ENCODE data around the gene FUT8.

FUT8 gene

DNA sequence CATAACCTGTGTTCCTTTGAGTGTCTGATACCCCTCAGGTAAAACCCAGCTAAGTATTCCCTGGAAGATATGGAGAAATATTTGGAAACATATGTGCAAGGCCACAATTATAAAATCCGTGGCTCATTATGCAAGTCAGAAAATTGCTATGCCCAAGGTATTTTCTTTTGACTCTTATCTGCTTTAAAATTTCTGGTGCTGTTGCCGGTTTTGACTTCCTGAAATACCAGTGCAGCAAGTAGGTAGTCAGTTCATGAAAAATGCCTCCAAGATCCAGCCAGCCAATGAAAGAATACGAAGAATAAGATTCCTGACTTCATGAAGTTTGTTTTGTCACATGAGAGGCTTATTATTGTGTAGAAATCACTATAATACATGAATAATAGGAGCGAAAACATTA is 20.2 kb upstream of the FUT8 start:
- no peaks in the 10 kb centered on the region for H3K4me1 ChIP-seq (ENCODE audit: control insufficient read depth, insufficient read depth, low read length)
- H3K9me3 ChIP-seq (replicated peaks; ENCODE audit: low read length), result no peaks in the 10 kb centered on the region
- H3K4me2 ChIP-seq (ENCODE audit: low read length), result no peak overlapping the region
- H3K27me3 ChIP-seq (ENCODE audit: control insufficient read depth, insufficient read depth, low read length), result no peaks in the 10 kb centered on the region
- H3K9ac ChIP-seq (ENCODE audit: low read depth, low read length), result no peak overlapping the region
- no peaks in the 10 kb centered on the region for H3K36me3 ChIP-seq (ENCODE audit: insufficient read depth, low read length)
- H3K4me3 ChIP-seq (ENCODE audit: low read length), result no peak overlapping the region

- Histone ChIP-seq H3K4me3 (ENCODE audit: low read length) (no peak overlapping the region), H3K9me3 (replicated peaks; ENCODE audit: low read length) (no peaks in the 10 kb centered on the region), H3K4me2 (ENCODE audit: low read length) (no peak overlapping the region), H3K9ac (ENCODE audit: low read depth, low read length) (no peak overlapping the region), H3K4me1 (ENCODE audit: control insufficient read depth, insufficient read depth, low read length) (no peaks in the 10 kb centered on the region), H3K27me3 (ENCODE audit: control insufficient read depth, insufficient read depth, low read length) (no peaks in the 10 kb centered on the region), H3K36me3 (ENCODE audit: insufficient read depth, low read length) (no peaks in the 10 kb centered on the region)
Measured at GRCh38 chr14:65396082-65396910, 16.2 kb upstream of the FUT8 start.

- H3K9me3 ChIP-seq (replicated peaks; ENCODE audit: low read length), result no peaks in the 10 kb centered on the region
- H3K4me3 ChIP-seq (ENCODE audit: low read length), result no peak overlapping the region
- no peaks in the 10 kb centered on the region for H3K4me1 ChIP-seq (ENCODE audit: control insufficient read depth, insufficient read depth, low read length)
- no peak overlapping the region for H3K4me2 ChIP-seq (ENCODE audit: low read length)
- no peaks in the 10 kb centered on the region for H3K27me3 ChIP-seq (ENCODE audit: control insufficient read depth, insufficient read depth, low read length)
- H3K9ac ChIP-seq (ENCODE audit: low read depth, low read length), result no peak overlapping the region
- H3K36me3 ChIP-seq (ENCODE audit: insufficient read depth, low read length), result no peaks in the 10 kb centered on the region
Measured at GRCh38 chr14:65403231-65403630, 9.3 kb upstream of the FUT8 start.

DNA sequence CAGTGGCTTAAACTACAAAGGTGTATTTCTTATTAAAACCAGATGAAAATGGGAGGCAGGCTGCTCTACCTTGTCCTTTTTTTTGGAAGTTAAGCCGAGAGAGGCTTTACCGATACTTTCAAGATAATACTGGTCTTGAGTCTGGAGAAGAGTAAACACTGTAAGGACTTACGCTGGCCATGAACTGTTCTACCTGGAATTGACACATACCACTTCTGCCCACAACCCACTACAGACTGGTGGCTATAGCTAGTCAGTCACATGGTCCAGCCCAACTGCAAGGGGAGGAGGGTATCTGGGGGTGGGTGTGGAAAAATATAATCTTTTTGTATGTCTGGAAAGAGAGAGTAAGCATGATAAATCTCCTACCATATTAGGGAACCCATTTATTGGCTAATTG is 4.4 kb upstream of the FUT8 start:
- H3K4me2 ChIP-seq (ENCODE audit: low read length), result no peak overlapping the region
- H3K36me3 ChIP-seq (ENCODE audit: insufficient read depth, low read length), result no peaks in the 10 kb centered on the region
- H3K27me3 ChIP-seq (ENCODE audit: control insufficient read depth, insufficient read depth, low read length), result no peaks in the 10 kb centered on the region
- H3K4me3 ChIP-seq (ENCODE audit: low read length), result no peak overlapping the region
- H3K9ac ChIP-seq (ENCODE audit: low read depth, low read length), result no peak overlapping the region
- H3K4me1 ChIP-seq (ENCODE audit: control insufficient read depth, insufficient read depth, low read length), result peaks cover 7% of the 10 kb centered on the region
- no peaks in the 10 kb centered on the region for H3K9me3 ChIP-seq (replicated peaks; ENCODE audit: low read length)

GRCh38 chr14:65410640-65411039 is 1.9 kb upstream of the FUT8 start:
- Histone ChIP-seq H3K4me3 (ENCODE audit: low read length) (no peak overlapping the region), H3K36me3 (ENCODE audit: insufficient read depth, low read length) (no peaks in the 10 kb centered on the region), H3K9ac (ENCODE audit: low read depth, low read length) (peak overlapping the region; percentile 96), H3K27me3 (ENCODE audit: control insufficient read depth, insufficient read depth, low read length) (no peaks in the 10 kb centered on the region), H3K9me3 (replicated peaks; ENCODE audit: low read length) (no peaks in the 10 kb centered on the region), H3K4me1 (ENCODE audit: control insufficient read depth, insufficient read depth, low read length) (peaks cover 17% of the 10 kb centered on the region), H3K4me2 (ENCODE audit: low read length) (no peak overlapping the region)

DNA sequence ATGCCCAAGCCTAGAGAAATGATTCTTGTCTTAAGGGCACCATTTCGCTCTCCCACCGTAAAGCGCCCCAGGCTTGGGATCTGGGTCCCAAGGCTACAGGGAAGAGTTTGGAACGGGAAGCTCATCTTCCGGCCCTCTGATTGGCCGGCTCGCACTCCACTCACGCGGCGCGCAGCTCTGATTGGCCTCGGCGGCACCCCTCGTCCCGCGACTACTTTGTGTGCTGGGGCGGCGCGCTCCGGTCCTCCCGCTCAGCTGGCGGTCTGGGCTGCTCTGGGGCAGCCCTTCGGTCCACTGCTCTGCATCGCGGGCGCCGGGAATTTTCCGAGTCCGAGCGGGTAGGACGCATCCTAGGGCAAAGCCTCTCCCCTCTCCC is 886 bp upstream of the FUT8 start:
- H3K4me3 ChIP-seq (ENCODE audit: low read length), result peak overlapping the region; percentile 89

DNA sequence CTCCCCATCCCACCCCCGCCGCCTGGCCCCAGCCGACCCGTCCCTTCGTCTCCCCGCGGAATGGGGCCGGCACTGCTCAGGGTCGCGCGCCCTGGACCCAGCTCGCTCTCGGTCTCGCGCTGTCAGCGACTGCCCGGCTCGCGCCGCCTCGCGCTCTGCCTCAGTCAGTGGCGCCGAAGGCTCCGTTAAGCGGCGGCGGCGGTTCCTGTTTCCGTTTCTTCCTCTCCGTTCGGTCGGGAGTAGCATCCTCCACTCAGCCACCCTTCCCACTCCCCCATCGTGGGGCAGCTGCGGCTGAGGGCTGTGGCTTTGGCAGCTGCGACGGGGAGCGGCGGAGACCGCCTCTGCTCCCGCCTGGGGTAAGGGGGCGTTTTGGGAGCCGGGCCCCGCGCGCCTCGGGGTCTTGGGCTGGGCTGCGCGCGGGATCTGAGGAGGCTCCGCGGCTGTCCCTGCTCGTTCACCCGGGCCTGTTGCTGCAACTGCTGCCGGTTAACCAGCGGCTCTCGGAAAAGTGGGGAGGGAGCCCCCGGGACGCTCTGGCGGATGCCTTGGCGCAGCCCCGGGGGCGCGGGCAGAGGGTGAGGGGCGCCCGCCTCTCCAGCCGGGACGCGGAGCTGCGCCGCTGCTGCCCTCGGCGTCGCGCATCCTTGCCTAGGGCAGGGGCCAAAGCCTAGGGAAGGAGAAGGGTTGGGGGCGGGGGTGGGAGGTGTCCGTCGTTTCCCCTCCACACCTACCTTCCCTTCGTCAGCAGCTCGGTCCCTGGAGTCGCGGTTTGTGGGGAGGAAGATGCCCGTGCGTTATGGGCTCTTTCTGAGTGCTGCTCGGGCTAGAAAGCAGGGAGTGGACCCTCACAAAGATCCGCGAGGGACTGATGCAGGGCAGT is 567 bp downstream of the FUT8 start:
- Histone ChIP-seq H3K9me3 (replicated peaks; ENCODE audit: low read length) (no peaks in the 10 kb centered on the region), H3K4me2 (ENCODE audit: low read length) (peak overlapping the region; percentile 96), H3K4me3 (ENCODE audit: low read length) (peak overlapping the region; percentile 89), H3K9ac (ENCODE audit: low read depth, low read length) (peak overlapping the region; percentile 96), H3K36me3 (ENCODE audit: insufficient read depth, low read length) (no peaks in the 10 kb centered on the region), H3K4me1 (ENCODE audit: control insufficient read depth, insufficient read depth, low read length) (peaks cover 17% of the 10 kb centered on the region), H3K27me3 (ENCODE audit: control insufficient read depth, insufficient read depth, low read length) (no peaks in the 10 kb centered on the region)

More for the DNA sequence above, 886 bp upstream of the FUT8 start:
- no peaks in the 10 kb centered on the region for H3K36me3 ChIP-seq (ENCODE audit: insufficient read depth, low read length)
- H3K27me3 ChIP-seq (ENCODE audit: control insufficient read depth, insufficient read depth, low read length), result no peaks in the 10 kb centered on the region
- H3K4me1 ChIP-seq (ENCODE audit: control insufficient read depth, insufficient read depth, low read length), result peaks cover 17% of the 10 kb centered on the region
- H3K4me2 ChIP-seq (ENCODE audit: low read length), result peak overlapping the region; percentile 96
- no peaks in the 10 kb centered on the region for H3K9me3 ChIP-seq (replicated peaks; ENCODE audit: low read length)
- H3K9ac ChIP-seq (ENCODE audit: low read depth, low read length), result peak overlapping the region; percentile 96

DNA sequence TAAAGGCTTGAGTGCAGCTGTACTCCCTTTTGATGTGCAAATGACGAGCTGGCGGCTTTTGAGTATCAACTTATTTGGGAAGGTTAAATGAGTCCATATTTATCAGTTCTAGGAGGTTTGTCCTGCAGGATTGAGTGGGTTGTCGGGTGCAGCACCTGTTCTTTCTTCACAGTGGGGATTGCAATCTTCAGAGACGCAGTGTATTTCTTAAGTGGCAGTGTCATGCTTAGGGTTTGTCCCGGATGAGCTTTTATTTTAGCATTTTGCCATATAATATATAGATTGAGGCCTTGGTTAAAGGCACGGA is 1.2 kb downstream of the FUT8 start:
- Histone ChIP-seq H3K4me3 (ENCODE audit: low read length) (peak overlapping the region; percentile 89), H3K36me3 (ENCODE audit: insufficient read depth, low read length) (no peaks in the 10 kb centered on the region), H3K4me2 (ENCODE audit: low read length) (peak overlapping the region; percentile 96), H3K4me1 (ENCODE audit: control insufficient read depth, insufficient read depth, low read length) (peaks cover 17% of the 10 kb centered on the region), H3K9me3 (replicated peaks; ENCODE audit: low read length) (no peaks in the 10 kb centered on the region), H3K27me3 (ENCODE audit: control insufficient read depth, insufficient read depth, low read length) (no peaks in the 10 kb centered on the region), H3K9ac (ENCODE audit: low read depth, low read length) (peak overlapping the region; percentile 96)

GRCh38 chr14:65414961-65415589 is 2.5 kb downstream of the FUT8 start:
- no peaks in the 10 kb centered on the region for H3K9me3 ChIP-seq (replicated peaks; ENCODE audit: low read length)
- peak overlapping the region; percentile 16 for H3K9ac ChIP-seq (ENCODE audit: low read depth, low read length)
- peaks cover 17% of the 10 kb centered on the region for H3K4me1 ChIP-seq (ENCODE audit: control insufficient read depth, insufficient read depth, low read length)
- H3K36me3 ChIP-seq (ENCODE audit: insufficient read depth, low read length), result no peaks in the 10 kb centered on the region
- H3K4me2 ChIP-seq (ENCODE audit: low read length), result peak overlapping the region; percentile 96
- no peak overlapping the region for H3K4me3 ChIP-seq (ENCODE audit: low read length)
- H3K27me3 ChIP-seq (ENCODE audit: control insufficient read depth, insufficient read depth, low read length), result no peaks in the 10 kb centered on the region

GRCh38 chr14:65415613-65416012 is 3.1 kb downstream of the FUT8 start:
- Histone ChIP-seq H3K9ac (ENCODE audit: low read depth, low read length) (no peak overlapping the region), H3K9me3 (replicated peaks; ENCODE audit: low read length) (no peaks in the 10 kb centered on the region), H3K36me3 (ENCODE audit: insufficient read depth, low read length) (no peaks in the 10 kb centered on the region), H3K4me2 (ENCODE audit: low read length) (no peak overlapping the region), H3K27me3 (ENCODE audit: control insufficient read depth, insufficient read depth, low read length) (no peaks in the 10 kb centered on the region), H3K4me1 (ENCODE audit: control insufficient read depth, insufficient read depth, low read length) (peaks cover 17% of the 10 kb centered on the region), H3K4me3 (ENCODE audit: low read length) (no peak overlapping the region)

GRCh38 chr14:65419593-65420252 is 7.2 kb downstream of the FUT8 start:
- H3K4me1 ChIP-seq (ENCODE audit: control insufficient read depth, insufficient read depth, low read length), result peaks cover 13% of the 10 kb centered on the region
- no peak overlapping the region for H3K4me3 ChIP-seq (ENCODE audit: low read length)

More at GRCh38 chr14:65419593-65420252, 7.2 kb downstream of the FUT8 start:
- no peaks in the 10 kb centered on the region for H3K27me3 ChIP-seq (ENCODE audit: control insufficient read depth, insufficient read depth, low read length)
- no peak overlapping the region for H3K9ac ChIP-seq (ENCODE audit: low read depth, low read length)
- no peaks in the 10 kb centered on the region for H3K36me3 ChIP-seq (ENCODE audit: insufficient read depth, low read length)
- H3K4me2 ChIP-seq (ENCODE audit: low read length), result no peak overlapping the region
- no peaks in the 10 kb centered on the region for H3K9me3 ChIP-seq (replicated peaks; ENCODE audit: low read length)

All from skeletal muscle satellite cell (primary cell).